Activated CD8-positive, alpha-beta memory T cell treated with anti-CD3 and anti-CD28 coated beads, Interleukin-2, amount 50 U/mL, for 24 hours (primary cell): ENCODE results near the gene GOLGA1.

ENCODE experiments used
- DNase-seq: peaks from one replicate; pipeline ENCODE4 v3.0.0-alpha.2; 2020; ENCODE audit errors: extremely low read depth

Gene GOLGA1

DNA sequence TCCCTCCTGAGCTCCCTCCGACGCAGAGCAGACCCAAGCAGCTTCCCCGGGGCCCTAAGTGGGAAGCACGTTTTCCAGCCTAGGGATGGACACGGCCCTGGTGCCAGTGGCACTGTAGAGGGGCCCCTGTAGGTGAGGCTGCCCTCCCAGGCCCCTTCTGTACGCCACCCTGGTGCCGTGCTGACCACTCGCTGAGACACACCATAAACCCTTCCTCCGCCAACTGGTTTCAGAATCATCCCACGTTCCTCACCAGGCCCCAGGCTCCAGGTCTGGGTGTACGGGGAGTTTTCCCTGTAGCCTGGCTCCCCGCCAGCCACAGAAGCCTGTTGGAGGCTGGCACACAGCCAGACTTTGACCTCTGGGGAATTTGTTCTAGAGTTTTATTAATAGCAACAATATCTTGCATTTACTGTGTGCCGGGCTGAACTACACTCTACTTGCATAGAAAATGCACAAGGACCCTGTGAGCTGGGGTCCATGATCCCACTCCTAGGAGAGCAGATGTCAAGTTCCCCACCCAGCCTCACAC, 105.8 kb downstream of the GOLGA1 start:
- DNase-seq = no peak

DNA sequence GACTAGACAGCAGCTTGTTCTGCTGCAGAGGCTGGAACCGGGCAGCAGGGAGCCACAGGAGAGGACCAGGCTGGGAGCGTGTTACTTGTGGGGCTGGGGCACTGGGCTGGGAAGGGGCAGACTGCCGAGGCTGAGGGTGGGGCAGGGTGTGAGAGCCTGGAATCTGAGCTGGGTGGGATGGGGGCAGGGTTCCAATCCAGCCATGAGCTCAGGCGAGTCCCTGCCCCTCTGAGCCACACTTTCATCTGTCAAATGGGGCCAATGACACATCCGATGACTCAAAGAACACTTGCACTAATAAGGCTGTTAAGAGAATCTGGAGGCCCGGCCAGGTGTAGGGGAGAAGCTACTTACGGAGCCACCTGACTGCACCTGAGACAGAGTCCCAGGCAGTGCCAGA, 106.3 kb downstream of the GOLGA1 start:
- DNase-seq = no peak

DNA sequence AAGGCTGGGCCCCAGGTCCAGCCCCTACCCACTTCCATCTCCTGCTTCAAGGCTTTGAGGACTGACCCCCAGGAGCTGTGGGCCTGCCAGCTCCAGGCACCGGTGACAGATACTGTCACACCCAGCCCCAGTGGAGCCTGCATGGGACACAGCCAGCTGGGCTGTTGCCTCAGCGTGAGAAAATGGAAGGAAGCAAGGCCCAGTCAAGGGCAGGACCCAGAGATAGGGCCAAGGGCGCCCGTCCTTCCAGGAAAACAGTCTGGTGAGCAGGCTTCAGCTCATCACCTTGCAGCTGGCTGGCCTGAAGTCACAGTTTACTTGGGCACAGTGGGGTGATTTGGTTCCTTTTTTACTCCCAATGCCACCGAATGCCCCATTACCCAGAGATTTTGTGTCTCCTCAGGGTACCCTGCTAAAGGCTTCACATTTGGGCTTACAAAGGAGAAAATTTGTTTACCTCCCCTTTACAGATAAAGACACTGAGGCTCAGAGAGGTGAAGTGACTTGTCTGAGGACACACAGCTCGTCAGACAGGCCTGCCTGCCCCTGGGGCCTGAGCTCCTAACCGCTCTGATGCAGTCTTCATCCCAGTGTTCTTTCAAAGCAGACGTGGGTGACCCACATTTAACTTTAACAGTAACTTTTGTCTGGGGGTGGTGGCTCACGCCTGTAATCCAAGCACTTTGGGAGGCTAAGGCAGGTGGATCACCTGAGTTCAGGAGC, 109.1 kb downstream of the GOLGA1 start:
- no peak for DNase-seq

DNA sequence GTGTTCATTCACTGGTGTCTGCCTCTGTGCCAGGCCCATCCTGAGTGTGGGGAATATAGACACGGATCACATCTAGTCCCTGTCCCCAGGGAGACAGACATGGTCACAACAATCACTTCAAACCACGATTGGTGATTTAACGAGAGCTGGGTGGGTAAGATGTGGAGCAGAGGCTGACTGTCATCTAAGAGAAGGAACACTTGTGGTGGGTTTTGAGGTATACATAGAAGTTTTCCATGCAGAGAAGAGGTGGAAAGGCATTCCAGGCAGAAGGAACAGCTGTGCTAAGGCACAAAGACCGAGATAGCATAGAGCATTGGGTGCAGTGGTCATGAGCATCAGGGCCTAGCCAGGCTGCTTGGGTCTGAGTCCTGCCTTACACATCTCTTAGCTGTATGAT, 110.3 kb downstream of the GOLGA1 start:
- no peak for DNase-seq

DNA sequence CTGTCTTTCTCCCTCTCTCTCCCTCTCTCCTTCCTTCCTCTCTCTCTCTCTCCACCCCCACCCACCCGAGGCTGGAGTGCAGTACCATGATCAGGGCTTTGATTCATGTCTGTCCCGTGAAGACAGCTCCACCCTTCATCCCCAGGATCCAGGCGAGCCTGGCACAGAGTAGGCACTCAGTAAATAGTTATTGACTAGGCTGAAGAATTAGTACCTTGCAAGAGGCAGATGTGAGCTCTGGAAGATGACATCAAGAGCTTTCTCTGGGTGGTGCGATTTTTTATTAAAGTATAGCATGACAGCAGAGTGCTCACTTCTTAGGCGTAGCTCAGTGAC, 111.6 kb downstream of the GOLGA1 start:
- no peak for DNase-seq

DNA sequence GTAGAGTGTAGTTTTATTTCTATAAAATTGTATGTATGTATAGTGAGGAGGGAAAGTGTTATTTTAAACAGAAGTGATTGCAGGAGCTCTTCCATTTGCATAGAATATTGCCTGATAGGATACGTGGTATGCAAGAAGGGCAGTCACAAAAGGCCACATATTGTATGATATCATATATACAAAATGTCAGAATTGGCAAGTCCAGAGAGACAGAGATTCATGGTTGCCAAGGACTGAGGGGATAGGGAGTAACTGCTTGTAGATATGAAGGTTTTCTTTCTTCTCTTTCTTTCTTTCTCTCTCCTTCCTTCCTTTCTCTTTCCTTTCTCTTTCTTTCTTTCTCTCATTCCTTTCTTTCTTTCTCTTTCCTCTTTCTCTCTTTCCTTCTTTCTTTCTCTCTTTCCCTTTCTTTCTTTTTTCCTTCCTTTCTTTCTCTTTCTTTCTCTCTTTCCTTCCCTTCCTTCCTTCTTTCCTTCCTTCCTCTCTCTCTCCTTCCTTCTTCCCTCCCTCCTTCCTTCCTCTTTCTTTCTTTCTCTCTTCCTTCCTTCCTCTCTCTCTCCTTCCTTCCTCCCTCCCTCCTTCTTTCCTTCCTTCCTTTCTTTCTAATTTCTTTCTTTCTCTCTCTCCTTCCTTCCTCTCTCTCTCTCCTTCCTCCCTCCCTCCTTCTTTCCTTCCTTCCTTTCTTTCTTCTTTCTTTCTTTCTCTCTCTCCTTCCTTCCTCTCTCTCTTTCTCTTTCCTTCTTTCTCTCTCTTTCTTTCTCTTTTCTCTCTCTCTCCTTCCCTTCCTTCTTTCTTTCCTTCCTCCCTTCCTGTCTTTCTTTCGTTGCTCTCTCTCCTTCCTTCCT, 112.2 kb downstream of the GOLGA1 start:
- no peak for DNase-seq
